SK-N-SH (cell line): ENCODE results near the gene MIS18A.

ENCODE experiments used
- EP300 ChIP-seq, 2 experiments: IDR thresholded peaks; 2 replicates each; pipeline versions ENCODE4 v1.4.0 to v1.6.1; 2012; ENCODE audit warnings: borderline replicate concordance in 1 of 2, low read depth in 1 of 2, low read length in 1 of 2
- JUND ChIP-seq: IDR thresholded peaks from 2 replicates; pipeline ENCODE4 v1.4.0; 2012
- NRF1 ChIP-seq: IDR thresholded peaks from 2 replicates; pipeline ENCODE4 v1.6.1; 2012; ENCODE audit warnings: low read depth, mild to moderate bottlenecking, low read length
- POLR2AphosphoS5 ChIP-seq: IDR thresholded peaks from 2 replicates; pipeline ENCODE4 v1.6.1; 2012; ENCODE audit warnings: low read depth, low read length
- RAD21 ChIP-seq: IDR thresholded peaks from 2 replicates; pipeline ENCODE4 v1.6.1; 2012; ENCODE audit warnings: mild to moderate bottlenecking, low read length
- RFX5 ChIP-seq: IDR thresholded peaks from 2 replicates; pipeline ENCODE4 v1.6.1; 2012; ENCODE audit warnings: mild to moderate bottlenecking, improper control_type of control experiment, low read length
- SMC3 ChIP-seq: IDR thresholded peaks from 2 replicates; pipeline ENCODE4 v1.6.1; 2012; ENCODE audit warnings: low read depth, low read length, improper control_type of control experiment
- TAF1 ChIP-seq: IDR thresholded peaks from 2 replicates; pipeline ENCODE4 v1.6.1; 2012; ENCODE audit warnings: low read depth, mild to moderate bottlenecking, low read length, moderate library complexity, borderline replicate concordance
- YY1 ChIP-seq: IDR thresholded peaks from 2 replicates; pipeline ENCODE4 v1.4.0; 2012; ENCODE audit warnings: low read depth, mild to moderate bottlenecking
- TF ChIP-seq, protein P1 (sequence below): fragments of 200-600 bp; sonication (generic); IDR thresholded peaks from 2 replicates; pipeline ENCODE4 v1.6.1; 2017; ENCODE audit warnings: antibody characterized with exemption, mild to moderate bottlenecking, moderate library complexity
- TF ChIP-seq, protein P2 (sequence below): IDR thresholded peaks from 2 replicates; pipeline ENCODE4 v1.4.0; 2012; ENCODE audit warnings: low read depth
- TF ChIP-seq, protein P3 (sequence below): IDR thresholded peaks from 2 replicates; pipeline ENCODE4 v1.4.0; 2012; ENCODE audit warnings: low read depth, borderline replicate concordance

DNA sequence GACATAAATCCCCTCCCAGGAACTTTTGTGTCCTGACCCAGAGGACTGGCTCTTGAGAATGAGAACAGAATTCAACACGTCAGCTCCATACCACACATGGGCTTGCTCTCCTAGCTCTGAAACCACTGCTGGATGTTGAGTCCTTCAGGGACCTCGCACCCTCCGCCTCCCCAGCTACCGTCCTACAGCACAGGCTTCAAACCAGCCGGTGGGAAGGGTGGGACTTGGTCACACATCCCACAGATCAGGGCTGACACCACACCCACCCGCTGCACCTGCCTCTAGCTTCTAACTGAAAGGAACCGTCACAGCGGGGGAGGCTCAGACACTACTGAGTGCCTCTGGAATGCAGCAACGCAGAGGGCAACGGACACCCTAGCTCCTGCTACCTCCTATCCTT is 43.8 kb upstream of the MIS18A start:
- TF ChIP-seq RFX5 (no peak), JUND (no peak), RAD21 (no peak), SMC3 (no peak), EP300 (IDR thresholded peaks at IDR 0.05; ENCODE audit: borderline replicate concordance in 1 of 2, low read depth in 1 of 2, low read length in 1 of 2) (no peak), TAF1 (no peak), POLR2AphosphoS5 (no peak), YY1 (no peak), NRF1 (no peak)
- TF ChIP-seq, protein P1, sequence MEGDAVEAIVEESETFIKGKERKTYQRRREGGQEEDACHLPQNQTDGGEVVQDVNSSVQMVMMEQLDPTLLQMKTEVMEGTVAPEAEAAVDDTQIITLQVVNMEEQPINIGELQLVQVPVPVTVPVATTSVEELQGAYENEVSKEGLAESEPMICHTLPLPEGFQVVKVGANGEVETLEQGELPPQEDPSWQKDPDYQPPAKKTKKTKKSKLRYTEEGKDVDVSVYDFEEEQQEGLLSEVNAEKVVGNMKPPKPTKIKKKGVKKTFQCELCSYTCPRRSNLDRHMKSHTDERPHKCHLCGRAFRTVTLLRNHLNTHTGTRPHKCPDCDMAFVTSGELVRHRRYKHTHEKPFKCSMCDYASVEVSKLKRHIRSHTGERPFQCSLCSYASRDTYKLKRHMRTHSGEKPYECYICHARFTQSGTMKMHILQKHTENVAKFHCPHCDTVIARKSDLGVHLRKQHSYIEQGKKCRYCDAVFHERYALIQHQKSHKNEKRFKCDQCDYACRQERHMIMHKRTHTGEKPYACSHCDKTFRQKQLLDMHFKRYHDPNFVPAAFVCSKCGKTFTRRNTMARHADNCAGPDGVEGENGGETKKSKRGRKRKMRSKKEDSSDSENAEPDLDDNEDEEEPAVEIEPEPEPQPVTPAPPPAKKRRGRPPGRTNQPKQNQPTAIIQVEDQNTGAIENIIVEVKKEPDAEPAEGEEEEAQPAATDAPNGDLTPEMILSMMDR, result no peak
- TF ChIP-seq, protein P2, sequence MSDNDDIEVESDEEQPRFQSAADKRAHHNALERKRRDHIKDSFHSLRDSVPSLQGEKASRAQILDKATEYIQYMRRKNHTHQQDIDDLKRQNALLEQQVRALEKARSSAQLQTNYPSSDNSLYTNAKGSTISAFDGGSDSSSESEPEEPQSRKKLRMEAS, result no peak
- TF ChIP-seq, protein P3, sequence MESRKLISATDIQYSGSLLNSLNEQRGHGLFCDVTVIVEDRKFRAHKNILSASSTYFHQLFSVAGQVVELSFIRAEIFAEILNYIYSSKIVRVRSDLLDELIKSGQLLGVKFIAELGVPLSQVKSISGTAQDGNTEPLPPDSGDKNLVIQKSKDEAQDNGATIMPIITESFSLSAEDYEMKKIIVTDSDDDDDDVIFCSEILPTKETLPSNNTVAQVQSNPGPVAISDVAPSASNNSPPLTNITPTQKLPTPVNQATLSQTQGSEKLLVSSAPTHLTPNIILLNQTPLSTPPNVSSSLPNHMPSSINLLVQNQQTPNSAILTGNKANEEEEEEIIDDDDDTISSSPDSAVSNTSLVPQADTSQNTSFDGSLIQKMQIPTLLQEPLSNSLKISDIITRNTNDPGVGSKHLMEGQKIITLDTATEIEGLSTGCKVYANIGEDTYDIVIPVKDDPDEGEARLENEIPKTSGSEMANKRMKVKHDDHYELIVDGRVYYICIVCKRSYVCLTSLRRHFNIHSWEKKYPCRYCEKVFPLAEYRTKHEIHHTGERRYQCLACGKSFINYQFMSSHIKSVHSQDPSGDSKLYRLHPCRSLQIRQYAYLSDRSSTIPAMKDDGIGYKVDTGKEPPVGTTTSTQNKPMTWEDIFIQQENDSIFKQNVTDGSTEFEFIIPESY, result no peak
